LHCN-M2 (cell line): ENCODE data around the gene ZIC5. TPM values are rescaled to one million over a fixed set of nuclear protein-coding genes. Genes with fewer than 3 reads are reported as not detected.

ENCODE experiments used
- DNase-seq: peaks from one replicate; pipeline ENCODE4 v3.0.0-alpha.2; 2012; ENCODE audit warnings: low read depth
- polyA plus RNA-seq: library from polyadenylated mRNA; unstranded; fragments of >200 nt; gene quantifications from one replicate; pipeline ENCODE4 v1.2.1, GENCODE V29; 2012; ENCODE audit warnings: missing spikeins
- total RNA-seq: library from RNA; depleted of rRNA; stranded (reverse); fragments of >200 nt; gene quantifications from 2 replicates; pipeline ENCODE4 v1.2.3, GENCODE V29; 2014; rRNA removed

Gene ZIC5
- total RNA-seq: not detected in 2 replicates
- not detected for polyA plus RNA-seq

- DNase-seq: no peak
These were observed at the start of gene ZIC5 for GRCh38 chr13:99971576-99972189. Gene ZIC5, minus strand, starts transcription at chr13:99971767. Its CDS starts 164 bp downstream, at chr13:99971603.

DNA sequence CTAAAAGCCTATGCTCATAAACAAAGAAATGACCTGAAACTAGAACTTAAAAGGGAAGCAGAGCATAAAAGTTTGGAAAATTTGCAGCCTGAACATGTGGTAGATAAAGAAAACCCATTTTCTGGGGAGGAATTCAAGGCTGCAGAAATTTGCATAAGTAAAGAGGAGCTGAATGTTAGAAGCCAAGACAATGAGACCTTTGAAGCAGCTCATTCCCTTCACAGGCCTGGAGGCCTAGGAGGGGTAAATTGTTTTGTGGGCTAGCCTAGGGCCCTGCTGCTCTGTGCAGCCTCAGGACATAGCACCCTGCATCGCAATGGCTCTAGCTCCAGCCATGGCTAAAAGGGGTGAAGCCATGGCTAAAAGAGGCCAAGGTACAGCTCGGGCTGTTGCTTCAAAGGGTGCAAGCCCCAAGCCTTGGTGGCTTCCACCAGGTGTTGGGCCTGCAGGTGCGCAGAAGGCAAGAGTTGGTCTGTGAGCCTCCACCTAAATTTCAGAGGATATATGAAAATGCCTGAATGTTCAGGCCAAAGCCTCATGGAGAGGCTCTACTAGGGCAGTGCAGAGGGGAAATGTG is 48.3 kb upstream of the ZIC5 start:
- no peak for DNase-seq

- DNase-seq: no peak
These were observed 43.1 kb upstream of the ZIC5 start for GRCh38 chr13:100014621-100015020.

GRCh38 chr13:99998261-99998660 is 26.7 kb upstream of the ZIC5 start:
- DNase-seq: no peak

DNA sequence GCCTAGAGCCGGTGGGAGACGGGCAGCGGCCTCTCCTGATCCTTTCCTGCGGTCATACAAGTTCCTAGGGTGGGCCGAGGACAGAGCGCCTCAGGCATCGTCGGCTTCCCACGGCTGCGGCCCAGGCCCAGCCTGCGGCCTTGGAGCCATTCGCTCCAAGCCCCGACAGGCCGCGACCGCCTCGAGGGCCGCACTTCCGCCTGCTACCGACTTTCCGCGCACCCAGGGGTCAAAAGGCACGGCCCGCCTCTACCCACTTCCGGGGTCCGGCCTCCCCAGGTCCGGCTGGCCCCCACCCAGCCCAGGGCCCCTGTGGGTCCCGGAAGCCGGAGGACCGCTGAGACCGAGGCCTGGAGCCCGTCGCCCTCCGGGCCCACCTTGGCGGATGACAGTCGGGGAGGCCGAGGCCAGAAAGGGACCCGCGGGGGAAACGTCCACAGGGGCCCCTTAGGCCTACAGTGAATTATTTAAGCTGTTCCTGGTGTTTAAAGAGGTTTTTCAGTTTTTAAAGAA is 26.2 kb upstream of the ZIC5 start:
- no peak for DNase-seq

DNA sequence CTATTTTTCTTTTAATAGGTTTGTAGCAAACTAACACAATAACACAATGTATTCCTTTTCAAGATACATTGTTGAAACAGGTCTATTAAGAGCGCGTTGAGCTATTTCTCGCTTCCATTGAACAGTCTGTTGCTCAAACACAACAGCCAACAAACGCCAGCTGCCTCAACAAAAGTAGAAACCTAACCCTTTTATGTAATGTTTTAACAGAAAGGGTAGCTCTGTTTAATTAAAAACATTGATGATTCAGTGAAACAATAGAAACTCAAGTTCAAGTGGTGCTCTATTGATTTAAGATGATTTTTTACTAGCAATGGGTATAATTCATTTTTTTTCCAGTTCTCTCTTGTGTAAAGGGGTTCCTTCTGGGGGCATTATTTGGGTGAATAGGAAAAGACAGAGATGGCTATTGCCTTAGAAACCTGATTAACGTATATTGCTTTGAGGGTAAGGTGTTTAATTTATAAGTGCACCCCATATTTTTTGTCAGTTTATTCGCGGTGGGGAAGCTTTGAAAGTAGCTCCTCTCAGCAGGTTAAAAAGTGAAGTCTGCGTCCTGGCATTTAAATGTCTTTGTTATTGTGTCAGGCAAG is 24.9 kb upstream of the ZIC5 start:
- DNase-seq: no peak

DNA sequence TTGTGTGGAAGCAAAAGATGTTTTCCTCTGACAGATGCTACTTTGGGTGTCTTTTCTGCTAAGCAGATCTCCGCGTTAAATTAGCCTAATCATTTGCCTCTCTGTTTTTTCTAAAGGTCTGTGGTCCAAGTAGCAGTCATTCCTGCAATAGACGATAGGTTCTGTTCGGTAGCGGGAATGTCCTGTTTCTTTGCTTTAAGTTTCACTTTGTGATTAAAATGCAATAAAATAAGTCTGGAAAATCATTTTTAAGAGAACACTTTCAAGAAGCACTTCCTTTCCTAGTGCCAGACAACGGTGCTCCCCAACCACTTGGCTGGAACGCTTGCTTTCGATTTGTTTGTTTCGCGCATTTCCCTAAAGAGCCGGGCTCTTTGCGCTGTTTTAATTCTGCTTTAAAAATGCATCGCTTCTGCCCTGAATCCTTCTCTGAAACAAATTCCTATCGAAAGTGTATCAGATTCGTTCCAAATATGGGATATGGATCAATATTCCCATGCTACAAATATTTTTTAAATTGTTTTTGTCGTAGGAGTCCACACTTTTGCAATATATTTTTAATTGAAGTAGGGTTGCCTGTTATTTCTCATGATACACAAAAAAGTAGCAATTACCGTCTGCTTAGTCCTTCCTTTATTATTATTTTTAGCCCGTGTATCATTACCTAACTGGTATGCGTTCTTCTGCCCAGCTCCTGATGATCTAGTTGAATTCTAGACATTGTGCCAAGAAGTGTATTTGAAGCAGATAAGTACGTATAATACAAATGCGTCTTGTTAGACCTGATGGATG is 24.2 kb upstream of the ZIC5 start:
- DNase-seq: no peak

GRCh38 chr13:99995104-99995588 is 23.6 kb upstream of the ZIC5 start:
- no peak for DNase-seq

GRCh38 chr13:99994638-99995020 is 23.1 kb upstream of the ZIC5 start:
- no peak for DNase-seq

GRCh38 chr13:99993660-99994637 is 22.4 kb upstream of the ZIC5 start:
- DNase-seq: no peak

DNA sequence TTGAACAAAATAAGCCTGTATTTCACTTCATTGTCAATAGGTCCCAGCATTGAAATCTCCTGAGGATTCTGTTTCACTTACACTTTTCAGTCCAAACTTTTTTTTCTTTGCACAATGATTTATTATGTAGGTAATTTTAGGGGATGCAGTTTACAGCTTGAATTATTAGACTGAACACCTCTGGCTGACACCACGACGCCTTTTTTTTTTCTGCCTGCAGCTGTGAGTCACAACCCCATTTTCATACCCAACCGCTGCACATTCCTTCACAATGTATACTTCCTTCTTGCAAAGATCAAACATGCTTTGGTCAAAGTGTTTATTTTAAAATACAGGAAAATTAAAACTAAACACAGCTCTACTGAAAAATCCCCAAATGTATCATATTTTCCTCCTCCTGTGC is 21.4 kb upstream of the ZIC5 start:
- DNase-seq: peak; percentile 31

DNA sequence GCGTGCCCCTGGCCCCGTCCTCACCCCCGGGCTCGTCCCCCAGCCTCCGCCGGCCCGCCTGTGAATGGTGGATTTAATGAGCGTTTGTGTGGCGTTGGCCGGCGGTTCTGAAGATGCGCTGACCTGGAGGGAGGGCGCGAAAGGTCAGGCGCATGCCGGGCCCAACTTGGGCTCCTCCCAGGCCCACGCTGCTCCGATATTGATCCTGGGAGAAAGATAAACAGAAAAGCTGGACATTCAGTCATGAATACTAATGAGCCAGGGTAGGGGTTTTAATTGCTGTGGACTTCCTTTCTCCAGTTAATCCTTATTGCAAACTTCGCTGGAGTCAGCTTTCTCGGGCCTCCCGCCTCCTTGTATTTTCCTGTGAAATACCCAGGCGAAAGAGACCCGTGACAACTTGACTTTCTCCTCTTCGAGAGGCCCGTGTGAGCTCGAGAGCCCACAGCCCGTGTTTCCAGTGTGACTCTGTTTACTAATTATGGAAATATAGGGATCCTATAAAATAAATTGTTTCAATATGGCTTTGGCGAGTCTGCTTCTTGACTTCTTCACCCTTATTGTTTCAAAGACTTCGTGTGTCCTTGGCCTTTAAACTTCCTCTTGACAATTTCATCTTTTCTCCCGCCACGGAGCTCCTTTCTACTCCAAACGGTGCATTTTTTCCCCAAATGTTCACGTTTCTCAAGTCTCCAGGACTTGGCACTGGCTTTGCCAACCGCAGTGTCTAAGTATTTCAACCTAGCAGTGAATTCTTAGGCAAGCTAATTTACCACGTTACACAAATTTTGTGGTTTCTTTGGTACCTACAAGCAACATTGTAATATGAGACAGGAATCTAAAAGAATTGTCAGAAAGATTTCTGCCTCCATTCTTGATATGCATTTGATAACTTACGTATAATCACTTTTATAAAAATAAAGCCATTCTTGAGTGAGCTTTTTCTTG is 20.5 kb upstream of the ZIC5 start:
- no peak for DNase-seq

DNA sequence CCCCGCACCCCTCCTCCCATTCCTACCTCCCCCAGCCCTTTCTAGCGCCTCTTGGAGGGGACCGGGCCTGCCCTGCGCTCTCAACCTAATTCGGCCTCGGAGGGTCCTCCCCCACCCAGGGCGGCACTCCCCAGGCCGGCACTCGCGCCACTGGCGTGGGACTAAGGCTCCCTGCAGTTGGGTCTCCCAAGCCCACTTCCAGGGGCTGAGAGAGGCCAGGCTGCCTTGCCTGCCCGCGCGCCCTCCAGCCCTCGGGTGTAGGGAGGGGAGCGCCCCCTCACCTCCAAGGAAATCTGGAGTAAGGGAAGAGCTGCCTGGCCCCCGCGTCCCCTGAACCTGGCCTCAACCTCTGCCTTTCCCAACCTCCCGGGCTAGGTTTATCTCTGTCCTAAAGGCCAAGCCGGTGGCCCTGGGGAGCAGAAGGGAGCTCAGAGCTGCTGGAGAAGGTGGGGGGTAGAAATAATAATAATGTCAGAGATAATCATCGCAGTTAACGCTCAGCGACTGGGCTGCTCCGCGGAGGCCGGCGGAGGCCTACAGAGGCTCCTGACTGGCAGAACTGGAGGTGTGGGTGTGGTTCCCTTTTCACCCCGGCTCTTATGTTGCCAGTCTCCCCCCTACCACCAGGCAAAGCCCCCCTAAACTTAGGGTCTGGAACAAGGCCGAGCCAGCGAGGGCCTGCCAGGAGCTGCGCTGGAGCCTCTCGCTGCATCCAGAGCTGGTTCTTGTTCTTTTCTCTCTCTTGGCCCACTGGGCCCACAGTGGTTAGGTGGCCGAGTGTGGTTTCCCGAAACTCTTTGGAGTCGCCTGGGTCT is 19.7 kb upstream of the ZIC5 start:
- DNase-seq: no peak

- no peak for DNase-seq
These were observed 18.8 kb upstream of the ZIC5 start for GRCh38 chr13:99990126-99990977.

- DNase-seq: no peak
These were observed 17.9 kb upstream of the ZIC5 start for GRCh38 chr13:99989276-99990125.

DNA sequence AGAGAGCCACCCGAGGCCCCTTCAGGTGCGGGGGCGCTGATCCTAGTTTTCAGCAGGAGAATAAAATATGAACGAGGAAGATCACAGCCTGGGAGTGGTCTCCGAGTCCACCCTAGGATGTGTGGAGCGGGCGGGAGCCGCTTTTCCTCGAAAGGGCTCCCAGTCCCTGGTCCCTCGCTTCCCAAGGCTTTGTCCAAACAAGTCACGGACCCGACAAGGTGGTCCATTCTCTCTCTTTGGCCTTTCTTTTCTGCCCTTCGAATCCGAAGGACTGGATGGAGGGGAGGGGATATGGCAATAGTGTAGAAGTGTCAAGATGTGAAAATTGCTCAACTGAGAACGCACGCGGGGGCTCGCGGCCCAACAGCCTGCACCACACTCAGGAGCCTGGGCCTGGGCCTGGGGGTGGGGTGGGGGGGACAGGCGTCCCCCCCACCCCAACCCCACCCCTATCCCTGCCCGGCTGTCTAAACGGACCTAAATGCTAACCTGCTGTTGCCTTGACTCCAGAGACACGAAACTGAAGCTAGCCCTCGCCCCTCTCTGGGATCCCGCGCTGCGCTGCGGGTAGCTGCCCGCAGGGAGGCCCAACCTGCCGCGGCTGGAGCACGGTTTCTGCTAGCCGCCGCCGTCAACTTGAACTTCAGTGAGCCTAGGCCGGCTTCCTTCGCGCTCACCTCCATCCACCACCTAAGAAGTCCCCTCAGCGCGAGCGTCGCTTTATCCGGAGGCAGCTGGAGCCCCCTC is 17.1 kb upstream of the ZIC5 start:
- no peak for DNase-seq
